Mucosa of descending colon (tissue), 3 donors: ENCODE measurements around the gene PPP1R1B. TPM values are rescaled to one million over a fixed set of nuclear protein-coding genes. Genes with fewer than 3 reads are reported as not detected.

Experiments
- ATAC-seq: fragments of 200-7000 bp; cut with Tn5 transposase; one replicate; pipeline ENCODE4 v1.9.1; 2020; ENCODE audit warnings: mild to moderate bottlenecking, moderate library complexity
- DNase-seq, 3 donors: peaks; one replicate each; pipeline ENCODE4 v3.0.0-alpha.2; 2020
- H3K36me3 ChIP-seq: fragments of 200-600 bp; one replicate; pipeline ENCODE4 v1.8.0; 2021; ENCODE audit warnings: low read depth, mild to moderate bottlenecking
- H3K4me1 ChIP-seq: fragments of 200-600 bp; one replicate; pipeline ENCODE4 v1.8.0; 2021; ENCODE audit warnings: low read depth, mild to moderate bottlenecking
- H3K4me3 ChIP-seq: fragments of 200-600 bp; one replicate; pipeline ENCODE4 v1.8.0; 2021; ENCODE audit warnings: mild to moderate bottlenecking
- H3K9me3 ChIP-seq: fragments of 200-600 bp; one replicate; pipeline ENCODE4 v1.8.0; 2021; ENCODE audit warnings: mild to moderate bottlenecking
- CTCF ChIP-seq: fragments of 200-600 bp; IDR thresholded peaks from one replicate; pipeline ENCODE4 v1.8.0; 2022; ENCODE audit warnings: antibody characterized with exemption, mild to moderate bottlenecking
- intact Hi-C, 2 donors: fragments of 100-400 bp; cut with DNase I in 1 of 2; cut with micrococcal nuclease in 1 of 2; formaldehyde crosslinking; loops; one replicate each; pipeline versions ENCODE4 v1.11.0 to v1.11.1; 2022; cut with DNase I, micrococcal nuclease
- total RNA-seq, 3 donors: library from RNA; stranded (reverse); fragmentation: NEBNext Ultra II Directional in 2 of 3; extraction: Animal tissue kit (Norgen Biotek cat#: 25700) in 2 of 3; gene quantifications; one replicate each; pipeline versions ENCODE4 v1.2.1 to v1.2.4, GENCODE V29; 2021 to 2023
- donor health status: DM: no; HTN: no; CAD: no; lungs with moderate emphysema.
- donor health status: DM: no; HTN: no; CAD: no.
- donor health status: DM: no; HTN: yes; CAD: no.

Gene PPP1R1B
- total RNA-seq, 3 donors from 2014 or later = 108 to 362 (median 356) TPM

- H3K4me1 ChIP-seq = peaks cover 42% of the 10 kb centered on the region
- no peaks in the 10 kb centered on the region for H3K9me3 ChIP-seq
- ATAC-seq (no peak), DNase-seq (peak in 1 of 3 donors; percentile 14)
- H3K4me3 ChIP-seq = no peak overlapping the region
- intact Hi-C loops = no loop called here
- H3K36me3 ChIP-seq = no peaks in the 10 kb centered on the region
- no peak for TF ChIP-seq CTCF
Measured at GRCh38 chr17:39666601-39667261, 40.0 kb downstream of the PPP1R1B start.

- intact Hi-C loops = no loop called here
- H3K4me1 ChIP-seq = peaks cover 43% of the 10 kb centered on the region
- no peak for TF ChIP-seq CTCF
- ATAC-seq (no peak), DNase-seq (peak in 2 of 3 donors; percentile 36 to 66)
- no peaks in the 10 kb centered on the region for H3K9me3 ChIP-seq
- H3K4me3 ChIP-seq = no peak overlapping the region
- no peaks in the 10 kb centered on the region for H3K36me3 ChIP-seq
Measured at GRCh38 chr17:39667262-39667944, 40.7 kb downstream of the PPP1R1B start.

- no peaks in the 10 kb centered on the region for H3K9me3 ChIP-seq
- H3K36me3 ChIP-seq = no peaks in the 10 kb centered on the region
- peak; percentile 64 for TF ChIP-seq CTCF
- no peak within 1 kb of the TSS for H3K4me3 ChIP-seq
- ATAC-seq = peak; percentile 58
- DNase-seq = peak; percentile 80 to 86 (median 86)
- H3K4me1 ChIP-seq = peaks cover 35% of the 10 kb centered on the region
- intact Hi-C loops = no loop called here
Measured at GRCh38 chr17:39667945-39668924, 41.5 kb downstream of the PPP1R1B start, which contains the start of gene PNMT. Gene PNMT (plus strand): TSS chr17:39668453. CDS start chr17:39668476, 23 bp downstream.

GRCh38 chr17:39669897-39670735, 43.4 kb downstream of the PPP1R1B start:
- Histone ChIP-seq H3K9me3 (no peaks in the 10 kb centered on the region), H3K4me1 (peaks cover 32% of the 10 kb centered on the region), H3K4me3 (no peak overlapping the region), H3K36me3 (no peaks in the 10 kb centered on the region)
- DNase-seq = peak in 1 of 3 donors; percentile 44
- intact Hi-C loops = no loop called here
- ATAC-seq = no peak
- TF ChIP-seq CTCF = no peak

- Histone ChIP-seq H3K4me1 (peaks cover 39% of the 10 kb centered on the region), H3K4me3 (no peak overlapping the region), H3K9me3 (no peaks in the 10 kb centered on the region), H3K36me3 (no peaks in the 10 kb centered on the region)
- ATAC-seq = no peak
- intact Hi-C loops = no loop called here
- no peak for TF ChIP-seq CTCF
- peak in 1 of 3 donors; percentile 35 for DNase-seq
Measured at GRCh38 chr17:39670746-39671145, 44.0 kb downstream of the PPP1R1B start.
